HG02884 (cell line): ENCODE data around the gene LAMP2.

Experiments used
- ATAC-seq: cut with Tn5 transposase; IDR thresholded peaks from one replicate; pipeline ENCODE4 v1.9.1; 2021; ENCODE audit warnings: mild to moderate bottlenecking, moderate library complexity; ENCODE audit not compliant: unreplicated experiment

Gene LAMP2

DNA sequence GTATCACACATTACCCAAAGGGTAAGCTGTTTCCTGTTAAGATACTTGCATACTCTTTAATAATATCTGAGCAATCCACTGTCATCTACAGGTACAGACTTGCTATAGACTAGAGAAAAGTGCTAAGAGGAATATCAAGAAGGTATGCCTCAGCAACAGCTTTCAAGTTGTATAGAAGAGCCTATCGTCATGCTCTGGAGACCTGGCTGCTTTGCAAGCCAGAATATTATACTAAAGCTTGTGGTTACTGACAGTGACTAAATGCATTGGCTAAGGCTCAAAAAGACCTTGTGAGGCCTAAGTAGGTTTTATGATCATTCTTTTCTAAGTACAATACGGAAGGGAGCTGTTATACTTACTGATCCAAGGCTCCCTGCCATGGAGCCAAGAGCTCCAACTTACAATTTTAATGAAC lies 11.3 kb downstream of the LAMP2 start:
- peak; percentile 94 for ATAC-seq

DNA sequence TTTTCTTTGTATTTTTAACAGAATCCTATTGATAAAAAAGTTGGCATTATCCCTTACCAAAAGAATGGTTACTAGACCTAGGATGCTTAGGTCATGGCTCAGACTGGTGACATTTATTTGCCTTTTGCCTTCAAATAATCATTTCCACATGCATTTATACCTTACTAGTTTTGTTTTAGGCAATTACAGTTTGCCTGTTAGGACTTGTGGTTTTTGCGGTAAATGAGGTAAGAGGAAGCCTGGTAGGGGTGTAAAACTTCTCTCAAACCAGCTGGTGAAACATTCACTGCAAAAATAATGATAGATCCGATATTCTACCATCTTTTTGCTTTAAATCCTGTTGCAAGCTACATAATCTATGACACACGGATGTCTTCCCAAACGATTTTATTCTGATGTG lies 12.1 kb downstream of the LAMP2 start:
- ATAC-seq, result no peak

DNA sequence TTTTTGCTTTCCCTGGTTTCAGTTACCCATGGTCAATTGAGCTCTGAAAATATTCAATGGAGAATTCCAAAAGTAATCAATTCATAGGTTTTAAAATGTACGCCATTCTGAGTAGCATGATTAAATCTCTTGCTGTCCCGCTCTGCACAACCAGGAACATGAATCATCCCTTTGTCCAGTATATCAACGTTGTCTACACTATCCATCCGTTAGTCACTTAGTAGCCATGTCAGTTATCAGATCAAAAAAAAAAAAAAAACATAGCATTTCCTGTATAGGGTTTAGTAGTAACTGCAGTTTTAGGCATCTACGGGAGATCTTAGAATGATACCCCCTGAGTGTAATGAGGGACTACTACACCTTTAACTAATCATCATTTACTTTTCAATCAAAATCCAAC lies 15.1 kb downstream of the LAMP2 start:
- ATAC-seq, result no peak

DNA sequence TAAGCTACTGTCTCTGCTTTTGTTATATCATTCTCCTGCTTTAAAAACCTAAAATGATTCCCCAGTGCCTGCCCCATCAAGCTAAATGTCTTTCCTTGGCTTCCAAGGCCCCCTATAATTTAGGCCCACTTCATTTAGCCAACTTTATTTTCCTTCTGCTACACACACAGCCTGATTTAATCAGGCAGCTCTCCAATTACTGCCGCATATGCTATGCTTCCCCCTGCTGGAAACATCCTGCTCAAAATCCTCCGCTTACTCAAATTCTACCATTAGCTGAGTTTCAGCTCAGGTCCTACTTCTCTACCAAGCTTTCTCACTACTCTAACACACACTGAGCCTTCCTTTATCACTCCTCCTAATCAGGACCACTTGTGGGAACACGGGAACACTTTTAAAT lies 17.0 kb downstream of the LAMP2 start:
- no peak for ATAC-seq

GRCh38 chrX:120450163-120450562 lies 18.9 kb downstream of the LAMP2 start:
- ATAC-seq, result no peak

DNA sequence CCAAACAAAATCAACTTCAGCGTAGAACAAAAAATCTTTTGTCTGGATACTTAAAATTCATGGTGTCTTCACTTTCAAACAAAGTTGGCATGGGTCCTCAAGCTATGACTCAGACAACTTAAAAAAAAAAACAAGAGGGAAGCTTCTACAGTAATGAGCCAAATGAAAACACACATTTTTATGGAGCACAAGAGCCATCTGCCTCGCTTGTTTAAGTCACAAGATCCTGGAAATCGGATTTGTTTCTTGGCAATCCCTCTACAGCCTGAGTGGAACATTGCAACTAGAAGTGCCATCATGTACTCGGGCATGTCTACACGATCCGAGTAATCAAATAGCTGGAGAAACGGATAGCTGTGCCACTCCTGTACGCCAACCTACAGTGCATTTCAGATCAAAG lies 22.6 kb downstream of the LAMP2 start:
- no peak for ATAC-seq

GRCh38 chrX:120439921-120440320 lies 29.2 kb downstream of the LAMP2 start:
- ATAC-seq, result no peak

GRCh38 chrX:120429776-120430540 lies 39.1 kb downstream of the LAMP2 start:
- peak; percentile 66 for ATAC-seq

DNA sequence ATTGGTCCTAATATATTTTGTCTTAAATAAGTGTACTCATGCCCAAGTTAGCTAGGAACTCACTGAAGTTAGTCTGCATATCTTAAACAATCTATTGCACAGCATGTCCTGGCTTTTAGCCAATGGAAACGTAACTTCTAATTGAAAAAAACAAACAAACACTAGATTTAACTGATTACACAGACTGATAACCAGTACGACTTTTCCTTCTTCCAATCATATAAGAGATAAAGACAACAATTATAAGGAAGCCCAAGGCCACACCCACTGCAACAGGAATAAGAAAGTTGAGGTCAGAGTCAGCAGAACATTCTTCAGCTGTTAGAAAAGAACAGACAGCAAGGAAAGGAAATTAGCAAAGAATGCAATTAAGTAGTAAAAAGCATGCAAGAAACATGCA lies 40.8 kb downstream of the LAMP2 start:
- no peak for ATAC-seq

DNA sequence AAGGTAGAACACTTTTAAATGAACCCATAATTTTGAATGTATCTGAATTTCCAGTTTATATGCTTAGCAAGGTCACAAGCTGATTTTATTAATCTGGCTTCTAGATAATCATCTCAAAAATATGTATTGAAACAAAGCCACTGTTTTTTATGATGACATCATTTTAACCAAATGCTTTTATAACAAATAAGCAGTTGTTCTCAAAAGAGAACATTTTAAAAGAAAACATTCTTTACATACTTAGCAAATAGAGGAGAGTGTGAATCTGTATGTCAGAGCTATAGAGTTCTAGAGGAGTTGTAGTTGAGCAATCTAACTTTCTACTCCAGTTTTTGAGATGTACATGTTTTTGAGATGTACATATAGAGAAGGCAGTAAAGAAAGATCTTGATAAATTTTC lies 42.5 kb downstream of the LAMP2 start:
- ATAC-seq, result no peak

- peak; percentile 55 for ATAC-seq
These were observed 49.6 kb downstream of the LAMP2 start for GRCh38 chrX:120419463-120419862.

DNA sequence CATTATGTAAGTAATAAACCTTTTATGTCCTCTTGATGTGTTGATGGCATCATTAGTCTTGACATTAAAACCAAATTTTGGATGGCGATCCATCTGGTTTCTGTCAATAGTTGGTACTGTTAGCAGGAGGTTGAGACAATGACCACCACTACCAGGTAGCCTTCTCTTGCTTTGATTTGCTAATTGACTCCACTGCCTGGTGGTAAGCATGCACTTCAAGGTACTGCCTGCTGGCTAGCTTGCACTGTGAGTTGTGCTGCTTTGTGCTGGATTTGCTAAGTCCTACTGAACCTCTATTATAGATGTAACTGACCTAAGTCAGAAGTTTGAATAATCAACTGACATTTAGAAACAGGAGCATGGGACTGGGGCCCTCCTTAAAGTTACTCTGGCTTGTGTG lies 60.9 kb downstream of the LAMP2 start:
- no peak for ATAC-seq

DNA sequence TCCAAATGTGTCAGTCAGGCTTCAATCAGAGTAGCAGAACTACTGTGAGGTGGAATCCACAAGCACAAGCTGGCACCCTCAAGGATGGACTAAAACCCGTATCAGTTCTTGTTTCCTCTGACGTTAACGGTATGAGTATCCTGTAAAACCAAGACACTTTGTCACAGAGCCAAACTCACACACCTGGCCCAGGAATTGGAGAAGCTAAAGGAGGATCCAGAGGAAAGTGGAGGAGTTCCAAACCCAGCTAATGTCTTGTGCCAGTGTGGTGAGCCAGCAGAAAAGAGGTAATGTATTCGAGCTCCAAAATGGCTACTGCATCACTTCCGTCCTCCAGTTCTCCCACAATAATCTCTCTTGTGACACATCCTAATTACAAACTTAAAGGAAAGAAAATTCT lies 62.5 kb downstream of the LAMP2 start:
- ATAC-seq, result no peak

DNA sequence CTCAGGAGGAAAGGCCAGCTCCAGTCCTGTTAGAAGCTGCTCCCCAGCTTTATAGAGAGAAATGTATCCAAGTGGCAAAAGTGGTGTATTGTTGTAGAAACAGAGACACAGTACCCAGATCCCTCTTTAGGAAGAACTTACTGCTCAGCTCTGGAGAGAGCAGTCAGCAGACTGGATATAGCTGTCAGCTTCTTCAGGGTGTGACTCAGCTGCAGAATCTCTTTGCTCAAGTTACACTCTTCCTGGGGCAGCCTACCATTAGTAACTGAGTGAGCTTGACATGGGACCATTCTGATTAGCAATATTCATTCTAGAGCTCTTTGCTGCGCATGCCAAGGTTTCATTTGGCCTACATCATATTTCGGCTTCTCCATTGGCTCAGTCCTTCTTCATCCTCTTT lies 66.7 kb downstream of the LAMP2 start:
- no peak for ATAC-seq

DNA sequence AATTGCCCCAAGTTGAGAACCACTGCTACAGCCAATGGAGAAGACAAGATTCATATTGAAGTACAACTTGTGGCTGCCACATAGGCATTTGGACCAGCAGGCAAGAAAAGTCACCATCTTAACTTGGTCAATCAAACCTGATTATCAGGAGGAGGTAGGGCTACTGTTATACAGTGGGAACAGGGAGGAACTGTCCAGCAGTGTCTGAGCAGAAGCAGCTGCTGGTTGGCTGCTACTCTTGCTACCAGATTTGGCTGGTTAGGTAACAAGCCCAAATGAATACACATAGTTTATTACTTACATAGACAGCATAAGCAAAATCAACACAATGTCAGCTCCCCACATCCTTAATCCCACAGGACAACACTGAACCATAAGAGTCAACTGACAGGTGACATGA lies 67.8 kb downstream of the LAMP2 start:
- no peak for ATAC-seq

DNA sequence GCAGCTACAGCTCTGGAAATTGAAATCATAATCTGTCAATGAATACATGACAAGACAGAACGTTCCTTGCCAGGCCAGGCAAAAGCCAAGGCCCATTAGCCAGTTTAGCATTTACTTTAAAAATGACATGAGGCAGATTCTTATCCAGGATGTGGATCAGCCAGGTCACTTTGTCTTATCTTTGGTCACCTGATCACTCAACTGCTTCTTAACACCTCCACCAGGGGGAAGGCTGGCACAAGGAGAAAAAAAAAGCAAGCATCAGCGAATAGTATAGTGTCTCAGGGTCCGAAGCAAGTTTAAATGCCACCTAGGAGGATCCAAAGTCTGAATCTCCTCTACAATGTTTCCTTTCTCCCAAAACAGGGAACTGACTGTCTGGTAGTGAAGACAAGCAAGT lies 88.4 kb downstream of the LAMP2 start:
- no peak for ATAC-seq

DNA sequence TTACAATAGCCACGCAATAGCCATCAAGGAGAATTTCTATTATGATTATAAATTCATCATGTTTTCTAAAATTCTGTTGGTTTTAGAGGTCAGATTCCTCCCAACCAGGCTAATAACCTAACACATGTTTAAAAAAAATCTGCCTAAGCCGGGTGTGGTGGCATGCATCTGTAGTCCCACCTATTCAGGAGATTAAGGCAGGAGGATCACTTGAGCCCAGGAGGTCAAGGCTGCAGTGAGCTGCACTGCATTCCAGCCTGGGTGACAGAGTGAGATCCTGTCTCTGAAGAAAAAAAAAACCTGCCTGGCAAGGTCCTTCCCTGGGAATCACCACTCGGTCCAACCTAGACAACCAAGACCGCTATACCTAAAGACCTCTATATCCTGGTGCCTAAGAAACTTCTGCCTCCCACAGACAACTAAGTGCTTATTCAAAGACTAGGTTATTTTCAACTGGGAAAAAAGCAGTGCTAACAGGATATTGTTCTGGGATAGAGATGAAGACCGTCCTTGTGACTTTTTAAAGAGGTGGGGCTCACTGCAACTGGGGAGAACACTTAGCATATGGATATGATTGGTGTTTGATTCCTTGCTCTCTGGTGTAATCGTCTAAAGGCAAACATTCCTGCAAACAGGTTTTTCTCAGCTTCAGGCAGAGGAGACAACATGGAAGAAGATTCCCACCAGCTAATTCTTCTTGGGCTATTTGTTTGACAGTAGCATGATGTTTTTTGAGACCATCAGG lies 89.0 kb downstream of the LAMP2 start:
- no peak for ATAC-seq

DNA sequence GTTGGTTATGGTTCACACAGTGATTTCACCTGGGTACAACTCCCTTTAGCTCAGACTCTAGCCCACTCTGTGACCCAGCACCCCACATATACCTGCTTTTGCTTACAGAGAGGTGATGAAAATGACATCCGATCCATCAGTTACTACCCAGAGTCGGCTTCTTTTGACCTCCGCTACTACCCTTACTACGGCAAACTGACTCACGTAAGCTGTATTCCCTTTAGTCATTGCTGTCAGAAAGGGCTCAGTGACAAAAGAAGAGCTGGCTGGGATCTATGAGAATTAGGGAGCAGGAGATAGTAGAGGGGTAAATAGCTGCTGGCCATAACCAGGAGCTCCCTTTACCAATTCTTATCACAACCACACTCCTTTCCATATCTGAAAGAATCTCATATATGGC lies 90.5 kb downstream of the LAMP2 start:
- no peak for ATAC-seq
